ENCODE measurements around the gene PF4V1.

Gene PF4V1, protein sequence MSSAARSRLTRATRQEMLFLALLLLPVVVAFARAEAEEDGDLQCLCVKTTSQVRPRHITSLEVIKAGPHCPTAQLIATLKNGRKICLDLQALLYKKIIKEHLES

GRCh38 chr4:73853246-73853704 lies at the start of gene PF4V1:
Gene PF4V1, plus strand, starts transcription at chr4:73853296. Its CDS starts 67 bp downstream, at chr4:73853363.
- DNase-seq (no peak), ATAC-seq (no peak)
- Mint-ChIP-seq H3K9me3 (no peaks in the 10 kb centered on the region), H3K27ac (no peak within 1 kb of the TSS), H3K4me3 (no peak within 1 kb of the TSS), H3K4me1 (no peaks in the 10 kb centered on the region), H3K27me3 (peaks cover 3% of the 10 kb centered on the region), H3K36me3 (ENCODE audit: low read depth) (no peaks in the 10 kb centered on the region)

- no peak for ATAC-seq
- no peak for DNase-seq
- Mint-ChIP-seq H3K4me1 (no peaks in the 10 kb centered on the region), H3K27ac (no peak overlapping the region), H3K27me3 (no peaks in the 10 kb centered on the region), H3K4me3 (no peak overlapping the region), H3K36me3 (ENCODE audit: low read depth) (no peaks in the 10 kb centered on the region), H3K9me3 (no peaks in the 10 kb centered on the region)
These were observed 42.9 kb upstream of the PF4V1 start for GRCh38 chr4:73810191-73810590.

DNA sequence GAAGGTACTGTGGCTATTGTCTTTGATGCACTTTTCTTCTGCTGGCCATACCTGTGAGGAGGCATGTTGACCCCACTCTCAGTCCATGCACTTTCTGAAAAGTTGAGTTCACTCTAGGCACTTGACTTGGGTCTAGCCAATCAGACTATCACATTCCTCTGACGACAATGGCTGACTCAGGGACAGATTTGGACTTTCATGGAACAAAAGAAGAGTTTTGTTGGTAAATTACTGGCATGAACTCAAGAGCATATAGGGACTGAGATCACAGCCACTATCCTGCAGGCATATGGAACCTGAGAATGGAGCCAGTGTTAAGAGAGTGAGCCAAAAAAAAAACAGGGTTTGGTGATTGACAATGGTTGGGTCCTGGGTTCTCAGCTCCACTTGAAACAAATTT lies 41.3 kb upstream of the PF4V1 start:
- Mint-ChIP-seq H3K4me3 (no peak overlapping the region), H3K27me3 (no peaks in the 10 kb centered on the region), H3K4me1 (no peaks in the 10 kb centered on the region), H3K27ac (no peak overlapping the region), H3K9me3 (no peaks in the 10 kb centered on the region), H3K36me3 (ENCODE audit: low read depth) (no peaks in the 10 kb centered on the region)
- DNase-seq = no peak
- no peak for ATAC-seq

- Mint-ChIP-seq H3K9me3 (peaks cover 4% of the 10 kb centered on the region), H3K27me3 (no peaks in the 10 kb centered on the region), H3K27ac (no peak overlapping the region), H3K4me3 (no peak overlapping the region), H3K36me3 (ENCODE audit: low read depth) (no peaks in the 10 kb centered on the region), H3K4me1 (no peaks in the 10 kb centered on the region)
- DNase-seq (no peak), ATAC-seq (no peak)
These were observed 38.4 kb upstream of the PF4V1 start for GRCh38 chr4:73814679-73815078.

- Mint-ChIP-seq H3K36me3 (ENCODE audit: low read depth) (no peaks in the 10 kb centered on the region), H3K4me3 (no peak overlapping the region), H3K9me3 (peaks cover 4% of the 10 kb centered on the region), H3K27me3 (no peaks in the 10 kb centered on the region), H3K27ac (no peak overlapping the region), H3K4me1 (no peaks in the 10 kb centered on the region)
- DNase-seq = no peak
- ATAC-seq = no peak
These were observed 38.0 kb upstream of the PF4V1 start for GRCh38 chr4:73815145-73815544.

DNA sequence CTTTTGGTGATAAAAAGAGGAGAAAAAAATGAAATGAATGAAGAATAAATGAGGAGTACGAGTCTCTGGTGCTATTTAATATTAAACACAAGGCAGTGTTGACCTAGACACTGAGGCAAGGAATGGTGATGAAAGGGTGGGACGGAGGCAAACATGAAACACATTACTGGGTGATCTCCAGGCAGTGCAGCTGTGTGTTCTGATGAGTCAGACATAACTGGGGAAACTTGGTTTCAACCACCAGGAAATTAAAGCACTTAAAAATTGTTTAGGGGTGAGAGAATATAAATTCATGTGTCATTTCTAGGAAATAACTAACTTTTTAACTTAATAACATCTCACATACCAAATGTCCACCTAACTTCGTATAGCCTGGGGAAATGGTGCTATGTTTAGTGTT lies 36.3 kb upstream of the PF4V1 start:
- DNase-seq (no peak), ATAC-seq (no peak)
- no peaks in the 10 kb centered on the region for H3K27me3 Mint-ChIP-seq
- H3K36me3 Mint-ChIP-seq (ENCODE audit: low read depth) = no peaks in the 10 kb centered on the region
- peaks cover 4% of the 10 kb centered on the region for H3K9me3 Mint-ChIP-seq
- H3K4me1 Mint-ChIP-seq = no peaks in the 10 kb centered on the region
- H3K4me3 Mint-ChIP-seq = no peak overlapping the region
- no peak overlapping the region for H3K27ac Mint-ChIP-seq

- peaks cover 4% of the 10 kb centered on the region for H3K9me3 Mint-ChIP-seq
- H3K27me3 Mint-ChIP-seq = no peaks in the 10 kb centered on the region
- DNase-seq (no peak), ATAC-seq (no peak)
- no peak overlapping the region for H3K4me3 Mint-ChIP-seq
- H3K4me1 Mint-ChIP-seq = no peaks in the 10 kb centered on the region
- H3K27ac Mint-ChIP-seq = no peak overlapping the region
- H3K36me3 Mint-ChIP-seq (ENCODE audit: low read depth) = no peaks in the 10 kb centered on the region
These were observed 35.8 kb upstream of the PF4V1 start for GRCh38 chr4:73817341-73817740.

- ATAC-seq = no peak
These were observed 31.8 kb upstream of the PF4V1 start for GRCh38 chr4:73821325-73821724.

DNA sequence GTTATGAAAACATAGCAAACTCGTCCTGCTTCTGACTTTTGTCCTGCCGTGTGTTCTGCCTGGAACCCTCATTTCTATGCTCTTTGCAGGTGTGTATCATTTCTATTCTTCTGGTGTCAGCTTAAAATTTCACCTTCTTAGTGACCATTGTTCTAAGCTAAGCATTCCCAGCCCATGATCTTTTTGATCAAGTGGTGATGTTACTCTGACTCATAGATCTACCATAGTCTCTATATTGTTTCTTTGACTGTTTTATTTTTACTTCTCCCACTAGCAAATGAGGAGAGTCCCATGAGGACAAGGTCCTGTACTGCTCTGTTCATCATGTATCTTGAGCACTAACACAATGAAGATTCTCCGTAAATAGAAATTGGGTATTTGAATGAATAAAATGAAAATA lies 30.7 kb upstream of the PF4V1 start:
- no peak for DNase-seq
- Mint-ChIP-seq H3K9me3 (peaks cover 9% of the 10 kb centered on the region), H3K36me3 (ENCODE audit: low read depth) (no peaks in the 10 kb centered on the region), H3K4me1 (no peaks in the 10 kb centered on the region), H3K4me3 (no peak overlapping the region), H3K27ac (no peak overlapping the region), H3K27me3 (no peaks in the 10 kb centered on the region)
- ATAC-seq = no peak

More at GRCh38 chr4:73821325-73821724, 31.8 kb upstream of the PF4V1 start:
- Mint-ChIP-seq H3K4me1 (no peaks in the 10 kb centered on the region), H3K27me3 (no peaks in the 10 kb centered on the region), H3K27ac (no peak overlapping the region), H3K36me3 (ENCODE audit: low read depth) (no peaks in the 10 kb centered on the region), H3K9me3 (peaks cover 4% of the 10 kb centered on the region), H3K4me3 (no peak overlapping the region)
- no peak for DNase-seq

- Mint-ChIP-seq H3K27ac (no peak overlapping the region), H3K36me3 (ENCODE audit: low read depth) (no peaks in the 10 kb centered on the region), H3K4me3 (no peak overlapping the region), H3K9me3 (peaks cover 7% of the 10 kb centered on the region), H3K4me1 (no peaks in the 10 kb centered on the region), H3K27me3 (no peaks in the 10 kb centered on the region)
- ATAC-seq (no peak), DNase-seq (no peak)
These were observed 30.1 kb upstream of the PF4V1 start for GRCh38 chr4:73822812-73823504.

DNA sequence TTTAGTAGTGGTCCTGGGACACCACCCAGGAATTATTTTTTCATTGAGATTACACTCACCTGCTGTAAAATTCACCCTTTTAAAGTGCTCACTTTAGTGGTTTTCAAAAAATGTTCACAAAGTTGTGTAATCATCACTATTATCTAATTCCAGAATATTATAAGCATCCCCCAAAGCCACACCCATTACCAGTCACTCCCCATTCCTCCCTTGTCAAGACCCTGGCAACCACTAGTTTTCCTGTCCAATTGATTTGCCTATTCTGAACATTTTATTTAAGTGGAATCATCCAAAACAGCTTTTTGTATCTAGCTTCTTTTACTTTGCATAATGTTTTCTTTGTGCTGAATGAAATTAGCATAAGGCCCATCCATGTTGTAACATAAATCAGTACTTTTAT lies 29.3 kb upstream of the PF4V1 start:
- Mint-ChIP-seq H3K4me1 (no peaks in the 10 kb centered on the region), H3K27me3 (no peaks in the 10 kb centered on the region), H3K9me3 (peaks cover 8% of the 10 kb centered on the region), H3K36me3 (ENCODE audit: low read depth) (no peaks in the 10 kb centered on the region), H3K27ac (no peak overlapping the region), H3K4me3 (no peak overlapping the region)
- ATAC-seq (no peak), DNase-seq (no peak)

GRCh38 chr4:73828956-73829355 lies 24.1 kb upstream of the PF4V1 start:
- ATAC-seq (no peak), DNase-seq (no peak)
- no peaks in the 10 kb centered on the region for H3K36me3 Mint-ChIP-seq (ENCODE audit: low read depth)
- H3K4me1 Mint-ChIP-seq = no peaks in the 10 kb centered on the region
- peaks cover 8% of the 10 kb centered on the region for H3K9me3 Mint-ChIP-seq
- no peak overlapping the region for H3K4me3 Mint-ChIP-seq
- no peaks in the 10 kb centered on the region for H3K27me3 Mint-ChIP-seq
- H3K27ac Mint-ChIP-seq = no peak overlapping the region

DNA sequence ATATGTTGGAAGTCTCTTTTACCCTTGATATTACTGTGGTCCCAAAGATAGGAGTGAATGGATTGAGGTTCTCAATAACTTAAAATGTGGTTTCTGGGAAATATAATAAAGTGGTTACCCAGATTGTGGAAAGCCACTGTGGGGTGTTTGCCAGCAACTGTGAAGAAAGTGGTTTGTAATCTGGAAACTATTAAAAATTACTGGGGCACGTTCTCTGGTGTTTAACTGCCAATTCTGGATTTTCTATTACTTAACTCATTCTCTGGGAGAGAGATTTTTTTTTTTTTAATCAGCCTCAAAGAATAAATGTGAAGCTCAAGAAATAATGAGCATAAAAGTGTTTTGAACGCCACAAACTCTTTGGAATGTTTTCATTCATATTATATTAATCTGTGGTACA lies 21.5 kb upstream of the PF4V1 start:
- DNase-seq (no peak), ATAC-seq (no peak)
- Mint-ChIP-seq H3K27me3 (no peaks in the 10 kb centered on the region), H3K4me1 (no peaks in the 10 kb centered on the region), H3K36me3 (ENCODE audit: low read depth) (no peaks in the 10 kb centered on the region), H3K4me3 (no peak overlapping the region), H3K9me3 (peaks cover 8% of the 10 kb centered on the region), H3K27ac (no peak overlapping the region)

- no peak overlapping the region for H3K4me3 Mint-ChIP-seq
- DNase-seq (no peak), ATAC-seq (no peak)
- peaks cover 3% of the 10 kb centered on the region for H3K9me3 Mint-ChIP-seq
- no peak overlapping the region for H3K27ac Mint-ChIP-seq
- peaks cover 8% of the 10 kb centered on the region for H3K27me3 Mint-ChIP-seq
- no peaks in the 10 kb centered on the region for H3K36me3 Mint-ChIP-seq (ENCODE audit: low read depth)
- H3K4me1 Mint-ChIP-seq = no peaks in the 10 kb centered on the region
These were observed 20.4 kb upstream of the PF4V1 start for GRCh38 chr4:73832651-73833237.
